Neural progenitor cell (in vitro differentiated cells): ENCODE measurements around the gene PACS1.

Source experiments
- EZH2phosphoT487 ChIP-seq: fragments of 200-600 bp; sonication (generic); IDR thresholded peaks from 2 replicates; pipeline ENCODE4 v1.6.1; 2017; ENCODE audit warnings: antibody characterized with exemption
- TF ChIP-seq, protein P1 (sequence below): fragments of 200-600 bp; sonication (generic); IDR thresholded peaks from 2 replicates; pipeline ENCODE4 v1.5.1; 2017; ENCODE audit warnings: antibody characterized with exemption, mild to moderate bottlenecking

DNA sequence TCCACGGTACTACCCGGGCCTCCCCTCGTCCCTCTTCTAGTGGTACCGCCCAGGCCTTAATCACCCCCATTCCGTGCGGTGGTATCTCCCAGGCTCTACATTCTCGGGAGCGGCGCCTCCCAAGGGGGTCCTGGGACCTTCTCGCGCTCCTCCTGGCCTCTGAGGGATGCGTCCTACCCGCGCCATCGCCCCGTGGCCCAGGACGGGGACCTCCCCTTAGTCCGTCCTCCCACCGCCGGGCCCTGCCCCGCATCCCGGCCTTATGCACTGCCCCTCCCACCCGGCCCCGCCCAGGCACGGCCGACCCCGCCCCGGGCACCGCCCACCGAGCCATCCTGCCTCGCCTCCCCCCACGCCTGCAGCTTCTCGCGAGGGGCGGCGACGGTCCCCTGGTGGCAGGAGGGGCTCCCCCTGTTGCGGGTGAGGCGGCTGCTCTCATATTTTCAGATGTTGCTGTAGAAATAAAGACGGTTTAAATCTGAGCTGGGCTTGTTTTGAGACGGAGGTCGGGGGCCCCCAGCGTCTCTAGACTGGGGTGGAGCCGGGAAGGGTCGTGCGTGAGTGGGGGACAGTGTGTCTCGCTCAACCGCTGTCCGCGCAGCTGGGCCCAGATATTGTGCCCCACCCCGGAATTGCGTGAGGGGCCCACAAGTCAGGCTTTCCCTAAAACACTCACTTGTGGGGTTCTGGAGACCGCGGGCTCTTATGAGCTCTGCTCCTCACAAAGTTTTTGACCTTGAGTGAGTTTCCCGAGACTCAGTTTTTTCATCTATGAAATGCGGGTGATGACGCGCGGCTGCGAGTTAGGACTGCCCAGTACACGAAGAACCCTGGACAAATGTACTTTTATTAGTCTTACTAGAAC is 197.5 kb downstream of the PACS1 start:
- TF ChIP-seq, protein P1, sequence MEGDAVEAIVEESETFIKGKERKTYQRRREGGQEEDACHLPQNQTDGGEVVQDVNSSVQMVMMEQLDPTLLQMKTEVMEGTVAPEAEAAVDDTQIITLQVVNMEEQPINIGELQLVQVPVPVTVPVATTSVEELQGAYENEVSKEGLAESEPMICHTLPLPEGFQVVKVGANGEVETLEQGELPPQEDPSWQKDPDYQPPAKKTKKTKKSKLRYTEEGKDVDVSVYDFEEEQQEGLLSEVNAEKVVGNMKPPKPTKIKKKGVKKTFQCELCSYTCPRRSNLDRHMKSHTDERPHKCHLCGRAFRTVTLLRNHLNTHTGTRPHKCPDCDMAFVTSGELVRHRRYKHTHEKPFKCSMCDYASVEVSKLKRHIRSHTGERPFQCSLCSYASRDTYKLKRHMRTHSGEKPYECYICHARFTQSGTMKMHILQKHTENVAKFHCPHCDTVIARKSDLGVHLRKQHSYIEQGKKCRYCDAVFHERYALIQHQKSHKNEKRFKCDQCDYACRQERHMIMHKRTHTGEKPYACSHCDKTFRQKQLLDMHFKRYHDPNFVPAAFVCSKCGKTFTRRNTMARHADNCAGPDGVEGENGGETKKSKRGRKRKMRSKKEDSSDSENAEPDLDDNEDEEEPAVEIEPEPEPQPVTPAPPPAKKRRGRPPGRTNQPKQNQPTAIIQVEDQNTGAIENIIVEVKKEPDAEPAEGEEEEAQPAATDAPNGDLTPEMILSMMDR: peak; percentile 23
- no peak for TF ChIP-seq EZH2phosphoT487
